Endothelial cell of umbilical vein (primary cell): ENCODE data around the gene SLC2A11. TPM values are rescaled to one million over a fixed set of nuclear protein-coding genes. Genes with fewer than 3 reads are reported as not detected.

Experiments used
- Bru-seq: library from RNA; stranded (reverse); fragments of 400-500 nt; gene quantifications from one replicate; lab custom pipeline; 2021; lab: Mats Ljungman, UMichigan
- BruChase-seq, 2 experiments: library from RNA; stranded (reverse); fragments of 400-500 nt; gene quantifications; one replicate each; lab custom pipeline; 2021; lab: Mats Ljungman, UMichigan
- BruUV-seq: library from RNA; stranded (reverse); fragments of 400-500 nt; replicated peaks from 2 replicates; lab custom pipeline; 2021; lab: Mats Ljungman, UMichigan
- CTCF ChIA-PET: fragments of 300-600, 350-600 bp; sonication (Branson Sonifier 250); formaldehyde crosslinking; loops from one replicate; lab custom pipeline; 2021; ENCODE audit warnings: antibody characterized with exemption, inconsistent platforms; lab: Charles Lee
- POLR2A ChIA-PET: fragments of 300-600, 350-600 bp; sonication (Branson Sonifier 250); formaldehyde crosslinking; loops from one replicate; lab custom pipeline; 2021; ENCODE audit warnings: antibody characterized with exemption, inconsistent platforms; lab: Charles Lee
- DNase-seq: peaks from one replicate; pipeline ENCODE4 v3.0.0-alpha.2; 2011; ENCODE audit warnings: low read depth, low spot score
- FAIRE-seq: peaks from 2 replicates; lab custom pipeline; 2011; peaks lifted over from hg19 to GRCh38; lab: Jason Lieb, UNC
- H2AFZ ChIP-seq: 2 replicates; pipeline ENCODE4 v1.6.0; 2012; ENCODE audit warnings: low read depth, low read length, control low read depth, inconsistent platforms
- H3K27ac ChIP-seq: 2 replicates; pipeline ENCODE4 v1.5.1; 2011; ENCODE audit warnings: low read depth, mild to moderate bottlenecking, control low read depth, low read length, moderate library complexity; ENCODE audit not compliant: insufficient read depth
- H3K27me3 ChIP-seq, 2 experiments: 2 replicates each; pipeline versions ENCODE4 v1.6.0 to v1.6.1; 2011; ENCODE audit warnings: low read length in 2 of 2, mixed read lengths in 1 of 2; ENCODE audit not compliant: control insufficient read depth in 2 of 2, insufficient read depth in 2 of 2
- H3K36me3 ChIP-seq, 2 experiments: 2 replicates in 1 of 2; 3 replicates in 1 of 2; pipeline ENCODE4 v1.5.1; 2011; ENCODE audit warnings: low read length in 2 of 2, mild to moderate bottlenecking in 1 of 2, moderate library complexity in 1 of 2; ENCODE audit not compliant: control insufficient read depth in 2 of 2, insufficient read depth in 2 of 2; ENCODE audit errors: extremely low read depth in 1 of 2
- H3K4me1 ChIP-seq: 3 replicates; pipeline ENCODE4 v1.5.1; 2011; ENCODE audit warnings: mild to moderate bottlenecking, low read length; ENCODE audit not compliant: control insufficient read depth, insufficient read depth; ENCODE audit errors: extremely low read depth
- H3K4me2 ChIP-seq: 2 replicates; pipeline ENCODE4 v1.6.1; 2011; ENCODE audit warnings: low read length, control low read depth, mixed read lengths; ENCODE audit not compliant: insufficient read depth
- H3K4me3 ChIP-seq, 3 experiments: fragments of 200-600 bp in 1 of 3; sonication (generic), shearing (Covaris generic) in 1 of 3; replicated peaks in 1 of 3; 2 replicates each; pipeline ENCODE4 v1.5.1; 2011 to 2016; ENCODE audit warnings: control low read depth in 3 of 3, low read length in 3 of 3, mild to moderate bottlenecking in 2 of 3, inconsistent platforms in 1 of 3, low read depth in 1 of 3, moderate library complexity in 1 of 3; ENCODE audit not compliant: insufficient read depth in 1 of 3
- H3K79me2 ChIP-seq: 2 replicates; pipeline ENCODE4 v1.6.0; 2012; ENCODE audit warnings: low read length, inconsistent platforms; ENCODE audit not compliant: control insufficient read depth, insufficient read depth
- H3K9ac ChIP-seq: replicated peaks from 2 replicates; pipeline ENCODE3; 2011; ENCODE audit warnings: low read length, control low read depth; ENCODE audit not compliant: insufficient read depth; ENCODE audit errors: extremely low read depth
- H3K9me1 ChIP-seq: replicated peaks from 3 replicates; pipeline ENCODE4 v1.6.0; 2011; ENCODE audit warnings: mild to moderate bottlenecking, low read length; ENCODE audit not compliant: control insufficient read depth, insufficient read depth; ENCODE audit errors: extremely low read depth
- H3K9me3 ChIP-seq: replicated peaks from 2 replicates; pipeline ENCODE4 v1.5.1; 2012; ENCODE audit warnings: low read length, inconsistent platforms; ENCODE audit not compliant: control insufficient read depth, insufficient read depth
- H4K20me1 ChIP-seq: replicated peaks from 2 replicates; pipeline ENCODE3; 2011; ENCODE audit warnings: mild to moderate bottlenecking, low read length; ENCODE audit not compliant: control insufficient read depth, insufficient read depth; ENCODE audit errors: extremely low read depth
- EZH2 ChIP-seq: IDR thresholded peaks from 2 replicates; pipeline ENCODE4 v1.6.1; 2012; ENCODE audit warnings: borderline replicate concordance, low read depth, mild to moderate bottlenecking, moderate library complexity, low read length, inconsistent platforms; ENCODE audit not compliant: severe bottlenecking
- GATA2 ChIP-seq: IDR thresholded peaks from 2 replicates; pipeline ENCODE4 v1.7.0; 2011; ENCODE audit warnings: low read depth, mild to moderate bottlenecking, moderate library complexity, mixed read lengths, low read length; ENCODE audit not compliant: insufficient read length, insufficient read depth
- JUN ChIP-seq: IDR thresholded peaks from 2 replicates; pipeline ENCODE4 v1.6.1; 2011; ENCODE audit warnings: borderline replicate concordance, low read depth; ENCODE audit not compliant: insufficient read length, insufficient read depth
- MYC ChIP-seq: IDR thresholded peaks from one replicate; pipeline ENCODE4 v1.6.1; 2011; ENCODE audit warnings: mild to moderate bottlenecking, low read depth, low read length
- POLR2A ChIP-seq: IDR thresholded peaks from 2 replicates; pipeline ENCODE4 v1.6.1; 2012; ENCODE audit warnings: low read depth, mild to moderate bottlenecking, control low read depth, low read length
- POLR2AphosphoS5 ChIP-seq: IDR thresholded peaks from 2 replicates; pipeline ENCODE4 v1.6.1; 2012; ENCODE audit warnings: low read depth, mild to moderate bottlenecking, control low read depth, low read length, moderate library complexity; ENCODE audit not compliant: insufficient read depth
- dilution Hi-C: fragments of 300-500 bp; cut with MboI; formaldehyde crosslinking; loops from one replicate; pipeline ENCODE4 v1.15.0; 2019; ENCODE audit warnings: low sequenced_read_pairs; ENCODE audit not compliant: extremely low pct_ligation_motif_present
- intact Hi-C: fragments of 100-400 bp; cut with micrococcal nuclease; formaldehyde crosslinking; loops from one replicate; pipeline ENCODE4 v1.10.0; 2022
- long read RNA-seq: library from polyadenylated mRNA; stranded (forward); transcript quantifications from one replicate; pipeline ENCODE4 v2.0.0, GENCODE V29; 2021
- polyA minus RNA-seq, 3 experiments: library from RNA; depleted of rRNA, polyadenylated mRNA; stranded (reverse); fragments of >200 nt; gene quantifications; 1 replicate in 1 of 3; 2 replicates in 2 of 3; pipeline ENCODE4 v1.2.3, GENCODE V29; 2011
- polyA plus RNA-seq, 4 experiments: library from polyadenylated mRNA; depleted of rRNA in 3 of 4; stranded (reverse) in 3 of 4; unstranded in 1 of 4; fragments of >200 nt; gene quantifications; 2 replicates each; pipeline versions ENCODE4 v1.2.1 to v1.2.3, GENCODE V29; 2011 to 2012; ENCODE audit warnings: missing spikeins in 1 of 4
- total RNA-seq: library from RNA; stranded (reverse); gene quantifications from 2 replicates; pipeline ENCODE4 v1.2.3, GENCODE V29; 2021
- TF ChIP-seq, protein P1 (sequence below), 2 donors: IDR thresholded peaks; 1 replicate in 1 of 2; 2 replicates in 1 of 2; pipeline ENCODE4 v1.5.1; 2011; ENCODE audit warnings: low read length in 2 of 2, mild to moderate bottlenecking in 2 of 2, moderate library complexity in 2 of 2, control low read depth in 1 of 2, inconsistent platforms in 1 of 2, low read depth in 1 of 2; ENCODE audit not compliant: insufficient read depth in 1 of 2; ENCODE audit errors: extremely low read depth in 1 of 2

SLC2A11 gene, protein sequence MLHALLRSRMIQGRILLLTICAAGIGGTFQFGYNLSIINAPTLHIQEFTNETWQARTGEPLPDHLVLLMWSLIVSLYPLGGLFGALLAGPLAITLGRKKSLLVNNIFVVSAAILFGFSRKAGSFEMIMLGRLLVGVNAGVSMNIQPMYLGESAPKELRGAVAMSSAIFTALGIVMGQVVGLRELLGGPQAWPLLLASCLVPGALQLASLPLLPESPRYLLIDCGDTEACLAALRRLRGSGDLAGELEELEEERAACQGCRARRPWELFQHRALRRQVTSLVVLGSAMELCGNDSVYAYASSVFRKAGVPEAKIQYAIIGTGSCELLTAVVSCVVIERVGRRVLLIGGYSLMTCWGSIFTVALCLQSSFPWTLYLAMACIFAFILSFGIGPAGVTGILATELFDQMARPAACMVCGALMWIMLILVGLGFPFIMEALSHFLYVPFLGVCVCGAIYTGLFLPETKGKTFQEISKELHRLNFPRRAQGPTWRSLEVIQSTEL
- total RNA-seq, result 3.6 and 4.6 TPM in 2 replicates
- 3.1 and 4.2 TPM in 2 replicates for polyA plus RNA-seq
- polyA plus RNA-seq (2011; cell fraction: cytosol; rRNA removed), result 2.2 and 2.8 TPM in 2 replicates
- 11.6 and 11.9 TPM in 2 replicates for polyA plus RNA-seq (2011; cell fraction: nucleus; rRNA removed)
- 3.9 and 5.2 TPM in 2 replicates for polyA plus RNA-seq (2012)
- polyA minus RNA-seq, result 5.9 and 6.3 TPM in 2 replicates
- polyA minus RNA-seq (2011; cell fraction: cytosol; rRNA and poly(A)+ RNA removed), result 4.5 TPM
- 4.5 and 4.8 TPM in 2 replicates for polyA minus RNA-seq (2011; cell fraction: nucleus; rRNA and poly(A)+ RNA removed)
- percentile 38 among the genes with signal in this experiment for Bru-seq, nascent RNA
- BruChase-seq, experiment 1, labeled RNA remaining after a 6-hour chase, result percentile 36 among the genes with signal in this experiment
- percentile 39 among the genes with signal in this experiment for BruChase-seq, experiment 2, labeled RNA remaining after a 2-hour chase
- long read RNA-seq, partial matches to known transcripts, result 1 of 1 reads
- long read RNA-seq, other reads (novel, unspliced or antisense), result 0 of 1 reads

DNA sequence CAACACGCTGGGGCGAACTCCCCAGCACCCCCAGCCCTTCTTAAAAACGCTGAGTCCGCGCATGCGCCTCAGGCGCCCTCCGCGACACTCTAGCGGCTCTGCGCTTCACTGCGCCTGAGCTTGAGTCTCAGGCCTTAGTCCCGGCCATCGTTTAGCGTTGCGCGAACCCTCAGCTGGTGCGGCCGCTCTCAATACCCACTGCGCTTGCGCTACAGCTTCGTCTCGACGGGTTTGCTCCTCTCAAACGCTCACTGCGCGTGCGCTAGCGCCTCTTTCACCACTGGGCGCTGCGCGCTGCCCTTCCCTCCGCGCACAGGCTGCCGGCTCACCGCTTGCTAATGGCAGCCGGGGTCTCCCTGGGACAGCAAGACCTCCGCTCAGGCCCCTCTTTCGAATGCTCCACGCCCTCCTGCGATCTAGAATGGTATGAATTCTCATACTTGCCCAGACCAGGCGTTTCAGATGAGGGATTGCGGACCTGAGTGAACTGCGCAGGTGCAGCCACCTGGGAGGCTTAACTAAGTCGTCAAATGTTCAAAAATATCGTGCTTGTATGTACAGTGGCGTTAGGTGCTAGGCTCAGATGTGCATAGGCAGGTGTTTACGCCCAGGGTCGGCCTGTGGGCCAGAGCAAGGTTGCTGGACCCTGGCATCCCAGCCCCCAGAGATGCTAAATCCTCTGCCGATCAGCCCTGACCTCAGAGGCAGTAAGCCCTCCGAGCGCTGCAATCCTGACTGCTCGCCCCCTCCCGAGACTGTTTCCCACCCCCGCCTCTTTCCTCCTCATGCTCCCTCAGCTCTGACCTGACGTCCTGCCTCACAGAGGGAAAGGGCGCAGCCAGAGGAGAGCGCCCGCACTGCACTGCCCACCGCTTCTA is at the start of gene SLC2A11:
Gene SLC2A11, plus strand, starts transcription at position 270 of the 878 bp plus-strand sequence. Its CDS starts 125 bp downstream, at position 395.
- ChIA-PET POLR2A (interaction anchor here (0.6 to 1.6 kb wide), 4 partner anchors 30 to 338 kb away, joined by 3 to 5 read pairs (median 4); partner anchors contain the start of gene MIF), CTCF (interaction anchor here (0.6 to 2.9 kb wide), 24 partner anchors 8 to 649 kb away, joined by 3 to 71 read pairs (median 4); partner anchors contain the start of genes MIF and SMARCB1)
- Histone ChIP-seq H3K79me2 (no peaks in the 10 kb centered on the region), H3K4me2 (peak within 1 kb of the TSS; percentile 96), H3K4me1 (peaks cover 15% of the 10 kb centered on the region), H3K9ac (peak within 1 kb of the TSS; percentile 60), H3K27ac (no peak within 1 kb of the TSS), H3K9me3 (no peaks in the 10 kb centered on the region), H3K36me3 (no peaks in the 10 kb centered on the region), H4K20me1 (no peaks in the 10 kb centered on the region), H2AFZ (peak within 1 kb of the TSS; percentile 98), H3K27me3 (no peaks in the 10 kb centered on the region), H3K4me3 (peak within 1 kb of the TSS; percentile 64 to 83 (median 65)), H3K9me1 (no peaks in the 10 kb centered on the region)
- DNase-seq (peak; percentile 98), FAIRE-seq (peak; percentile 98)
- dilution Hi-C loops, result no loop called here
- intact Hi-C loops, result no loop called here
- TF ChIP-seq MYC (no peak), EZH2 (no peak), GATA2 (no peak), JUN (no peak), POLR2AphosphoS5 (peak; percentile 66), POLR2A (peak; percentile 76)
- TF ChIP-seq, protein P1, sequence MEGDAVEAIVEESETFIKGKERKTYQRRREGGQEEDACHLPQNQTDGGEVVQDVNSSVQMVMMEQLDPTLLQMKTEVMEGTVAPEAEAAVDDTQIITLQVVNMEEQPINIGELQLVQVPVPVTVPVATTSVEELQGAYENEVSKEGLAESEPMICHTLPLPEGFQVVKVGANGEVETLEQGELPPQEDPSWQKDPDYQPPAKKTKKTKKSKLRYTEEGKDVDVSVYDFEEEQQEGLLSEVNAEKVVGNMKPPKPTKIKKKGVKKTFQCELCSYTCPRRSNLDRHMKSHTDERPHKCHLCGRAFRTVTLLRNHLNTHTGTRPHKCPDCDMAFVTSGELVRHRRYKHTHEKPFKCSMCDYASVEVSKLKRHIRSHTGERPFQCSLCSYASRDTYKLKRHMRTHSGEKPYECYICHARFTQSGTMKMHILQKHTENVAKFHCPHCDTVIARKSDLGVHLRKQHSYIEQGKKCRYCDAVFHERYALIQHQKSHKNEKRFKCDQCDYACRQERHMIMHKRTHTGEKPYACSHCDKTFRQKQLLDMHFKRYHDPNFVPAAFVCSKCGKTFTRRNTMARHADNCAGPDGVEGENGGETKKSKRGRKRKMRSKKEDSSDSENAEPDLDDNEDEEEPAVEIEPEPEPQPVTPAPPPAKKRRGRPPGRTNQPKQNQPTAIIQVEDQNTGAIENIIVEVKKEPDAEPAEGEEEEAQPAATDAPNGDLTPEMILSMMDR (IDR thresholded peaks at IDR 0.05; ENCODE audit: extremely low read depth in 1 of 2, insufficient read depth in 1 of 2, low read depth in 1 of 2, low read length in 2 of 2), result peak in 1 of 2 donors; percentile 32
- BruUV-seq, result no TSS peak
